CD4-positive, alpha-beta T cell (primary cell): Measurements from ENCODE around the gene TSPAN8. TPM values are rescaled to one million over a fixed set of nuclear protein-coding genes. Genes with fewer than 3 reads are reported as not detected.

Experiments
- ATAC-seq: fragments of 200-7000 bp; cut with Tn5 transposase; one replicate; pipeline ENCODE4 v1.10.0; 2022; ENCODE audit warnings: mild to moderate bottlenecking; ENCODE audit not compliant: poor library complexity
- CTCF ChIA-PET: fragments of 350-600 bp; sonication (Branson Sonifier 250); formaldehyde crosslinking; loops from one replicate; lab custom pipeline; 2021; ENCODE audit warnings: antibody characterized with exemption, inconsistent platforms; lab: Charles Lee
- POLR2A ChIA-PET: fragments of 350-600 bp; sonication (Branson Sonifier 250); formaldehyde crosslinking; loops from one replicate; lab custom pipeline; 2021; ENCODE audit warnings: antibody characterized with exemption, inconsistent platforms; lab: Charles Lee
- DNase-seq, 14 experiments: peaks; one replicate each; pipeline ENCODE4 v3.0.0-alpha.2; 2013 to 2020; ENCODE audit warnings: mixed read lengths in 2 of 14
- H3K27ac ChIP-seq, 2 donors: one replicate each; pipeline versions ENCODE4 v1.5.1 to v1.7.0; 2013; ENCODE audit warnings: low read length in 2 of 2, low read depth in 1 of 2, mild to moderate bottlenecking in 1 of 2
- H3K27me3 ChIP-seq, 2 experiments: 1 replicate in 1 of 2; 2 replicates in 1 of 2; pipeline versions ENCODE4 v1.6.1 to v1.7.0; 2013; ENCODE audit warnings: low read length in 2 of 2, control low read depth in 1 of 2, mild to moderate bottlenecking in 1 of 2, moderate library complexity in 1 of 2; ENCODE audit not compliant: insufficient read depth in 2 of 2, control insufficient read depth in 1 of 2
- H3K36me3 ChIP-seq: one replicate; pipeline ENCODE4 v1.6.1; 2013; ENCODE audit warnings: low read length, control low read depth; ENCODE audit not compliant: insufficient read depth
- H3K4me1 ChIP-seq: one replicate; pipeline ENCODE4 v1.6.1; 2013; ENCODE audit warnings: low read length, control low read depth; ENCODE audit not compliant: insufficient read depth
- H3K4me3 ChIP-seq: one replicate; pipeline ENCODE4 v1.5.1; 2013; ENCODE audit warnings: mild to moderate bottlenecking, low read length, moderate library complexity
- H3K9me3 ChIP-seq, 2 experiments: 1 replicate in 1 of 2; 2 replicates in 1 of 2; pipeline versions ENCODE4 v1.6.1 to v1.7.0; 2013; ENCODE audit warnings: low read length in 2 of 2, mild to moderate bottlenecking in 2 of 2, control low read depth in 1 of 2, moderate library complexity in 1 of 2; ENCODE audit not compliant: control insufficient read depth in 1 of 2, insufficient read depth in 1 of 2
- H3K27ac Mint-ChIP-seq: one replicate; pipeline ENCODE4 v1.8.0; 2020; ENCODE audit warnings: mixed read lengths
- H3K27me3 Mint-ChIP-seq: one replicate; pipeline ENCODE4 v1.8.0; 2021; ENCODE audit warnings: mixed read lengths
- H3K36me3 Mint-ChIP-seq: one replicate; pipeline ENCODE4 v1.8.0; 2021; ENCODE audit warnings: low read depth, mixed read lengths
- H3K4me1 Mint-ChIP-seq: one replicate; pipeline ENCODE4 v1.8.0; 2021; ENCODE audit warnings: low read depth, mixed read lengths
- H3K4me3 Mint-ChIP-seq: one replicate; pipeline ENCODE4 v1.8.0; 2020; ENCODE audit warnings: mild to moderate bottlenecking, mixed read lengths
- H3K9me3 Mint-ChIP-seq: one replicate; pipeline ENCODE4 v1.8.0; 2020; ENCODE audit warnings: mixed read lengths
- intact Hi-C, 2 experiments: fragments of 100-400 bp; cut with DNase I in 1 of 2; cut with micrococcal nuclease in 1 of 2; formaldehyde crosslinking; loops; one replicate each; pipeline versions ENCODE4 v1.15.1 to v1.9.0; 2023 to 2025; cut with DNase I, micrococcal nuclease
- total RNA-seq, 174 experiments: library from RNA in 2 of 174; stranded (reverse) in 2 of 174; gene quantifications; one replicate each; pipeline ENCODE4 v1.2.3 and lab custom pipeline; 2021 to 2026
- TF ChIP-seq, protein P1 (sequence below): fragments of 200-600 bp; IDR thresholded peaks from one replicate; pipeline ENCODE4 v1.8.0; 2022; ENCODE audit warnings: antibody characterized with exemption, mild to moderate bottlenecking

The TSPAN8 gene
- total RNA-seq, 2 experiments from 2014 or later: not detected

DNA sequence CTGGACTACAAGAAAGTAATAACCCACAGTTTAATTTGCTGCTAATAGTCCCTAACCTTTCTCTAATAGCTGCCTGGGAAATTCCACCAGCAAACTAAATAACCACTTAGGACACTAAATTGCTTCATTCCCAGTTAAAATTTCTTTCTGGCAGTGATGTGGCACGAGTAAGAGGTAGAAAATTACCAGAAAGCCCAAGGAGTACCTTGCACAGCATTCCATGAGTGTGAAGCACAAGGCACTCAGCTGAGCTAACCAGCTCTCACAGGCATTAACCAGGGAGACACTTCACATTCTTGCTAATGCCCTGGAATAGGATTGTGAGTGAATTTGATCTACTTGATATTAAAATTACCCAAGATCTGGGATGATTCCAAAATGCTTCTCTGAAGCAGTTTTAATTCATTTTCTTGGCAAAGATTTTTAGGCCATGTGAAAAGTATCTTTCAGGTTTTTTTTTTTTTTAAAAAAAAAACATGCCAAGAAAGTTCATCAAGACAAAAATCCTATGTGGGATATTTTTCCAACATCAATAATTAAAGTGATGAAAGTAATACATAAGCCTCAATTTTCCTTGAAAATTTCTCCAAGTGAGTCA is 29.5 kb downstream of the TSPAN8 start:
- Histone ChIP-seq H3K27ac (no peak overlapping the region), H3K4me1 (no peaks in the 10 kb centered on the region), H3K27me3 (no peaks in the 10 kb centered on the region), H3K4me3 (no peak overlapping the region), H3K36me3 (no peaks in the 10 kb centered on the region), H3K9me3 (no peaks in the 10 kb centered on the region)
- ATAC-seq (no peak), DNase-seq (no peak)
- H3K9me3 Mint-ChIP-seq: peaks cover 5% of the 10 kb centered on the region
- H3K27me3 Mint-ChIP-seq: peaks cover 4% of the 10 kb centered on the region
- intact Hi-C loops: no loop called here
- TF ChIP-seq, protein P1, sequence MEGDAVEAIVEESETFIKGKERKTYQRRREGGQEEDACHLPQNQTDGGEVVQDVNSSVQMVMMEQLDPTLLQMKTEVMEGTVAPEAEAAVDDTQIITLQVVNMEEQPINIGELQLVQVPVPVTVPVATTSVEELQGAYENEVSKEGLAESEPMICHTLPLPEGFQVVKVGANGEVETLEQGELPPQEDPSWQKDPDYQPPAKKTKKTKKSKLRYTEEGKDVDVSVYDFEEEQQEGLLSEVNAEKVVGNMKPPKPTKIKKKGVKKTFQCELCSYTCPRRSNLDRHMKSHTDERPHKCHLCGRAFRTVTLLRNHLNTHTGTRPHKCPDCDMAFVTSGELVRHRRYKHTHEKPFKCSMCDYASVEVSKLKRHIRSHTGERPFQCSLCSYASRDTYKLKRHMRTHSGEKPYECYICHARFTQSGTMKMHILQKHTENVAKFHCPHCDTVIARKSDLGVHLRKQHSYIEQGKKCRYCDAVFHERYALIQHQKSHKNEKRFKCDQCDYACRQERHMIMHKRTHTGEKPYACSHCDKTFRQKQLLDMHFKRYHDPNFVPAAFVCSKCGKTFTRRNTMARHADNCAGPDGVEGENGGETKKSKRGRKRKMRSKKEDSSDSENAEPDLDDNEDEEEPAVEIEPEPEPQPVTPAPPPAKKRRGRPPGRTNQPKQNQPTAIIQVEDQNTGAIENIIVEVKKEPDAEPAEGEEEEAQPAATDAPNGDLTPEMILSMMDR: no peak
- H3K27ac Mint-ChIP-seq: no peak overlapping the region
- POLR2A ChIA-PET: no interaction called here
- CTCF ChIA-PET: no interaction called here
- no peaks in the 10 kb centered on the region for H3K36me3 Mint-ChIP-seq
- no peak overlapping the region for H3K4me3 Mint-ChIP-seq
- no peaks in the 10 kb centered on the region for H3K4me1 Mint-ChIP-seq

DNA sequence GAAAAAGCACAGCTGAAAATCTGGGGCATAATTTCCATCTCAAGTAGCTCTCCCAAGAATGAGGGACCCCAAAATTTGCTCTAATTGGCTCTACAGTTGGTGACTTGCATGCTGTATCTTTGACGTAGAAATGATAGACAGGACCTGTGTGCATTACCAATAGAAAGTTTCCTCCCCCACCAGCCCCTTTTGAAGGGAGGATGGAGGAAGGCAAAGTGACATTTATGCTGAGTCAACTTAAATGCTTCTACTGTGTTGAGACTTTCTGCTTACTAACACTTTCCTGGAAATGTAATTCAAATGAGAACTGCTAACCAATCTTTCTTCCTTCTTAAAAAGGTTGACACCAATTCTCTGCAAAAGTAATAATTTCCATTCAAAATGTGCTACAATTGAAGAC is 31.9 kb downstream of the TSPAN8 start:
- H3K27ac ChIP-seq: no peak overlapping the region
- H3K27me3 ChIP-seq: no peaks in the 10 kb centered on the region
- CTCF ChIA-PET: no interaction called here
- Mint-ChIP-seq H3K4me3 (no peak overlapping the region), H3K4me1 (no peaks in the 10 kb centered on the region), H3K36me3 (no peaks in the 10 kb centered on the region), H3K9me3 (peaks cover 5% of the 10 kb centered on the region), H3K27me3 (no peaks in the 10 kb centered on the region), H3K27ac (no peak overlapping the region)
- no peak for ATAC-seq
- intact Hi-C loops: no loop called here
- POLR2A ChIA-PET: no interaction called here
- H3K36me3 ChIP-seq: no peaks in the 10 kb centered on the region
- no peak for DNase-seq
- no peaks in the 10 kb centered on the region for H3K4me1 ChIP-seq
- TF ChIP-seq, protein P1: no peak
- no peaks in the 10 kb centered on the region for H3K9me3 ChIP-seq
- no peak overlapping the region for H3K4me3 ChIP-seq

DNA sequence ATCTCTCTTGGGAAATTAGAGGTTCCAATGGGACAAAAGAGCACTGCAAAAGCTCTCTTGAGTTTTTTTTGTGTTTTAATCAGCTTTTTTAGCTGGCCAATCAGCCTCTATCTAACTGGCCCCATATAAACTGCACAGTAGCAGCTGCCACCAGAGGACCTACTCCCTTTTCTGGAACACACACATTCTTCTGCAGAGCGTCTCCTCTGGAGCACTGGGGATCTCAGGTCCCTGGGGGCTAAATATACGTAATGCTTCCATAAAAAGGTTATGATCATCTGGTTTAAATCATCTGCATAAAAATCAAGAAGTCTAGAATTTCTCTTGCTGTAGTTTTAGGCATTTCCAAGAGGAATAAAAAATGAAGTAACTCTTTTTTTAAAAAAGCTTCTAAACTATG is 32.3 kb downstream of the TSPAN8 start:
- Histone ChIP-seq H3K27ac (no peak overlapping the region), H3K27me3 (no peaks in the 10 kb centered on the region), H3K4me3 (no peak overlapping the region), H3K9me3 (no peaks in the 10 kb centered on the region), H3K36me3 (no peaks in the 10 kb centered on the region), H3K4me1 (no peaks in the 10 kb centered on the region)
- ATAC-seq (no peak), DNase-seq (no peak)
- Mint-ChIP-seq H3K9me3 (peaks cover 3% of the 10 kb centered on the region), H3K27me3 (no peaks in the 10 kb centered on the region), H3K36me3 (no peaks in the 10 kb centered on the region), H3K4me3 (no peak overlapping the region), H3K4me1 (no peaks in the 10 kb centered on the region), H3K27ac (no peak overlapping the region)
- ChIA-PET CTCF (no interaction called here), POLR2A (no interaction called here)
- TF ChIP-seq, protein P1: no peak
- intact Hi-C loops: no loop called here
